SK-N-SH (cell line): Measurements from ENCODE around the gene KBTBD3.

ENCODE experiments used
- CTCF ChIP-seq: fragments of 200-600 bp; sonication (generic); IDR thresholded peaks from 2 replicates; pipeline ENCODE4 v1.6.1; 2017; ENCODE audit warnings: antibody characterized with exemption, mild to moderate bottlenecking, moderate library complexity
- FOXM1 ChIP-seq: IDR thresholded peaks from 2 replicates; pipeline ENCODE4 v1.4.0; 2012; ENCODE audit warnings: low read depth, mild to moderate bottlenecking
- GATA2 ChIP-seq: sonication (generic); formaldehyde crosslinking; IDR thresholded peaks from 2 replicates; pipeline ENCODE4 v1.5.0; 2020; ENCODE audit warnings: mild to moderate bottlenecking, missing genetic modification reagents
- REST ChIP-seq: IDR thresholded peaks from 2 replicates; pipeline ENCODE4 v1.6.1; 2012; ENCODE audit warnings: mild to moderate bottlenecking, low read depth, low read length, moderate library complexity
- YY1 ChIP-seq: IDR thresholded peaks from 2 replicates; pipeline ENCODE4 v1.4.0; 2012; ENCODE audit warnings: low read depth, mild to moderate bottlenecking

GRCh38 chr11:106014035-106014434, 63.1 kb downstream of the KBTBD3 start:
- TF ChIP-seq FOXM1 (no peak), YY1 (no peak), CTCF (no peak), REST (no peak), GATA2 (CRISPR knock-in tag) (no peak)
